HepG2 (cell line): ENCODE measurements around the gene ZMYM3. TPM values are rescaled to one million over a fixed set of nuclear protein-coding genes. Genes with fewer than 3 reads are reported as not detected.

Source experiments
- CSRNP1 ChIP-seq: sonication (generic); formaldehyde crosslinking; IDR thresholded peaks from 2 replicates; pipeline ENCODE4 v1.8.1; 2023; ENCODE audit warnings: mild to moderate bottlenecking, missing genetic modification reagents
- GMEB1 ChIP-seq: sonication (generic); formaldehyde crosslinking; IDR thresholded peaks from 2 replicates; pipeline ENCODE4 v1.5.1; 2020; ENCODE audit warnings: missing genetic modification reagents, mild to moderate bottlenecking, borderline replicate concordance
- HDAC6 ChIP-seq: fragments of 200-600 bp; sonication (generic); IDR thresholded peaks from 2 replicates; pipeline ENCODE4 v1.7.0; 2017; ENCODE audit warnings: mild to moderate bottlenecking, antibody characterized with exemption, low read length, low read depth
- HIVEP1 ChIP-seq: sonication (generic); formaldehyde crosslinking; IDR thresholded peaks from 2 replicates; pipeline ENCODE4 v1.4.0; 2020; ENCODE audit warnings: mild to moderate bottlenecking, missing genetic modification reagents
- KLF9 ChIP-seq: IDR thresholded peaks from 2 replicates; pipeline ENCODE4 v1.6.1; 2016; ENCODE audit warnings: low read depth
- MEIS2 ChIP-seq: sonication (generic); formaldehyde crosslinking; IDR thresholded peaks from 2 replicates; pipeline ENCODE4 v1.9.0; 2021; ENCODE audit warnings: mild to moderate bottlenecking, missing genetic modification reagents
- NCOA5 ChIP-seq: sonication (generic); formaldehyde crosslinking; IDR thresholded peaks from 2 replicates; pipeline ENCODE4 v1.4.0; 2020; ENCODE audit warnings: missing genetic modification reagents
- NONO ChIP-seq, 2 experiments: fragments of 450-650 bp in 1 of 2; sonication (generic) in 1 of 2; formaldehyde crosslinking in 1 of 2; IDR thresholded peaks in 1 of 2; conservative IDR thresholded peaks in 1 of 2; 2 replicates each; pipeline versions ENCODE4 v1.6.1 to v1.8.0; 2017 to 2022; ENCODE audit warnings: mild to moderate bottlenecking in 1 of 2, missing genetic modification reagents in 1 of 2, moderate library complexity in 1 of 2
- RNF2 ChIP-seq: fragments of 450-650 bp; conservative IDR thresholded peaks from 2 replicates; pipeline ENCODE4 v1.6.1; 2016; ENCODE audit warnings: low read depth
- RXRA ChIP-seq: sonication (generic); formaldehyde crosslinking; IDR thresholded peaks from 2 replicates; pipeline ENCODE4 v1.5.1; 2020; ENCODE audit warnings: missing genetic modification reagents
- SIN3A ChIP-seq: IDR thresholded peaks from 2 replicates; pipeline ENCODE4 v1.6.1; 2011; ENCODE audit warnings: low read depth, mild to moderate bottlenecking, control low read depth, low read length, borderline replicate concordance
- ZFP90 ChIP-seq: sonication (generic); formaldehyde crosslinking; IDR thresholded peaks from 2 replicates; pipeline ENCODE4 v1.8.0; 2022; ENCODE audit warnings: missing genetic modification reagents, mild to moderate bottlenecking, inconsistent platforms, borderline replicate concordance
- ZKSCAN1 ChIP-seq: fragments of 150-350 bp; IDR thresholded peaks from 2 replicates; pipeline ENCODE4 v1.6.1; 2014; ENCODE audit warnings: low read length
- ZNF280B ChIP-seq: sonication (generic); formaldehyde crosslinking; IDR thresholded peaks from 2 replicates; pipeline ENCODE4 v1.5.0; 2020; ENCODE audit warnings: missing genetic modification reagents, mild to moderate bottlenecking, borderline replicate concordance
- ZNF333 ChIP-seq: sonication (generic); formaldehyde crosslinking; IDR thresholded peaks from 2 replicates; pipeline ENCODE4 v1.4.0; 2020; ENCODE audit warnings: mild to moderate bottlenecking, missing genetic modification reagents, borderline replicate concordance
- ZNF562 ChIP-seq: sonication (generic); formaldehyde crosslinking; IDR thresholded peaks from 2 replicates; pipeline ENCODE4 v1.8.0; 2022; ENCODE audit warnings: missing genetic modification reagents, borderline replicate concordance
- ZNF644 ChIP-seq: IDR thresholded peaks from 2 replicates; pipeline ENCODE4 v1.6.1; 2016; ENCODE audit warnings: low read depth
- ZNF703 ChIP-seq: sonication (generic); formaldehyde crosslinking; IDR thresholded peaks from 2 replicates; pipeline ENCODE4 v1.5.1; 2020; ENCODE audit warnings: missing genetic modification reagents, mild to moderate bottlenecking, moderate library complexity, borderline replicate concordance
- polyA plus RNA-seq, 8 experiments: library from polyadenylated mRNA; depleted of rRNA in 3 of 8; stranded (reverse) in 7 of 8; unstranded in 1 of 8; fragments of >200 nt; fragmentation: Illumina TruSeq in 4 of 8; extraction: Trizol in 4 of 8; gene quantifications; 2 replicates each; pipeline versions ENCODE4 v1.2.1 to v1.2.3, GENCODE V29; 2011 to 2016; ENCODE audit warnings: low read depth in 4 of 8, missing spikeins in 1 of 8, mixed read lengths in 1 of 8; ENCODE audit not compliant: insufficient read depth in 1 of 8
- total RNA-seq, 5 experiments: library from RNA; depleted of rRNA; stranded (reverse); fragments of >200 nt; fragmentation: Illumina TruSeq; extraction: Trizol; gene quantifications; 2 replicates each; pipeline ENCODE4 v1.2.3, GENCODE V29; 2016; ENCODE audit warnings: low read depth in 1 of 5
- TF ChIP-seq, protein P1 (sequence below): sonication (generic); formaldehyde crosslinking; IDR thresholded peaks from 2 replicates; pipeline ENCODE4 v1.4.0; 2020; ENCODE audit warnings: missing genetic modification reagents, mild to moderate bottlenecking, borderline replicate concordance
- TF ChIP-seq, protein P2 (sequence below): sonication (generic); formaldehyde crosslinking; IDR thresholded peaks from 2 replicates; pipeline ENCODE4 v1.9.0; 2022; ENCODE audit warnings: low read depth, missing genetic modification reagents

ZMYM3 gene
- total and polyA plus RNA-seq, 2 of the 13 experiments (the other 11 are each of a cell fraction or from before 2014, with no cell fraction given): 26.4 to 35.4 TPM

- TF ChIP-seq NONO (IDR thresholded peaks at IDR 0.05) (no peak), NONO (CRISPR knock-in tag; conservative IDR thresholded peaks at IDR 0.05) (no peak), ZNF333 (CRISPR knock-in tag) (no peak), SIN3A (no peak), ZNF644 (CRISPR knock-in tag) (no peak), RNF2 (no peak), ZNF703 (CRISPR knock-in tag) (no peak), CSRNP1 (CRISPR knock-in tag) (no peak), ZNF562 (CRISPR knock-in tag) (no peak), ZNF280B (no peak), HDAC6 (no peak), HIVEP1 (no peak), GMEB1 (no peak), ZKSCAN1 (no peak), MEIS2 (CRISPR knock-in tag) (0 out of 2 replicates have a peak, but pooled peaks have one; percentile 30), KLF9 (CRISPR knock-in tag) (no peak), NCOA5 (CRISPR knock-in tag) (no peak), RXRA (CRISPR knock-in tag) (no peak), ZFP90 (CRISPR knock-in tag) (no peak)
- TF ChIP-seq, protein P1, sequence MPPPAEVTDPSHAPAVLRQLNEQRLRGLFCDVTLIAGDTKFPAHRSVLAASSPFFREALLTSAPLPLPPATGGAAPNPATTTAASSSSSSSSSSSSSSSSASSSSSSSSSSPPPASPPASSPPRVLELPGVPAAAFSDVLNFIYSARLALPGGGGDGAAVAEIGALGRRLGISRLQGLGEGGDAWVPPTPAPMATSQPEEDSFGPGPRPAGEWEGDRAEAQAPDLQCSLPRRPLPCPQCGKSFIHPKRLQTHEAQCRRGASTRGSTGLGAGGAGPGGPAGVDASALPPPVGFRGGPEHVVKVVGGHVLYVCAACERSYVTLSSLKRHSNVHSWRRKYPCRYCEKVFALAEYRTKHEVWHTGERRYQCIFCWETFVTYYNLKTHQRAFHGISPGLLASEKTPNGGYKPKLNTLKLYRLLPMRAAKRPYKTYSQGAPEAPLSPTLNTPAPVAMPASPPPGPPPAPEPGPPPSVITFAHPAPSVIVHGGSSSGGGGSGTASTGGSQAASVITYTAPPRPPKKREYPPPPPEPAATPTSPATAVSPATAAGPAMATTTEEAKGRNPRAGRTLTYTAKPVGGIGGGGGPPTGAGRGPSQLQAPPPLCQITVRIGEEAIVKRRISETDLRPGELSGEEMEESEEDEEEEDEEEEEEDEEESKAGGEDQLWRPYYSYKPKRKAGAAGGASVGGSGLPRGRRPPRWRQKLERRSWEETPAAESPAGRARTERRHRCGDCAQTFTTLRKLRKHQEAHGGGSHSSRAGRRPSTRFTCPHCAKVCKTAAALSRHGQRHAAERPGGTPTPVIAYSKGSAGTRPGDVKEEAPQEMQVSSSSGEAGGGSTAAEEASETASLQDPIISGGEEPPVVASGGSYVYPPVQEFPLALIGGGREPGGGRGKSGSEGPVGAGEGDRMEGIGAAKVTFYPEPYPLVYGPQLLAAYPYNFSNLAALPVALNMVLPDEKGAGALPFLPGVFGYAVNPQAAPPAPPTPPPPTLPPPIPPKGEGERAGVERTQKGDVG (CRISPR knock-in tag): no peak
- TF ChIP-seq, protein P2, sequence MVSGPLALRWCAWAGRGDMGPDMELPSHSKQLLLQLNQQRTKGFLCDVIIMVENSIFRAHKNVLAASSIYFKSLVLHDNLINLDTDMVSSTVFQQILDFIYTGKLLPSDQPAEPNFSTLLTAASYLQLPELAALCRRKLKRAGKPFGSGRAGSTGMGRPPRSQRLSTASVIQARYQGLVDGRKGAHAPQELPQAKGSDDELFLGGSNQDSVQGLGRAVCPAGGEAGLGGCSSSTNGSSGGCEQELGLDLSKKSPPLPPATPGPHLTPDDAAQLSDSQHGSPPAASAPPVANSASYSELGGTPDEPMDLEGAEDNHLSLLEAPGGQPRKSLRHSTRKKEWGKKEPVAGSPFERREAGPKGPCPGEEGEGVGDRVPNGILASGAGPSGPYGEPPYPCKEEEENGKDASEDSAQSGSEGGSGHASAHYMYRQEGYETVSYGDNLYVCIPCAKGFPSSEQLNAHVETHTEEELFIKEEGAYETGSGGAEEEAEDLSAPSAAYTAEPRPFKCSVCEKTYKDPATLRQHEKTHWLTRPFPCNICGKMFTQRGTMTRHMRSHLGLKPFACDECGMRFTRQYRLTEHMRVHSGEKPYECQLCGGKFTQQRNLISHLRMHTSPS (CRISPR knock-in tag): no peak
These were observed 38.5 kb downstream of the ZMYM3 start (continued) for GRCh38 chrX:71215338-71215912.
